Stimulated activated CD4-positive, alpha-beta T cell treated with anti-CD3 and anti-CD28 coated beads, Interleukin-2, amount 100 ng/mL, for 4 hours (primary cell): Measurements from ENCODE around the gene MSLN.

Source experiments
- DNase-seq: peaks from one replicate; pipeline ENCODE4 v3.0.0-alpha.2; 2020; ENCODE audit warnings: low read depth

The MSLN gene

GRCh38 chr16:807347-808084 lies 47.0 kb downstream of the MSLN start:
- peak; percentile 70 for DNase-seq

GRCh38 chr16:808085-808386 lies 47.5 kb downstream of the MSLN start:
- DNase-seq, result no peak

DNA sequence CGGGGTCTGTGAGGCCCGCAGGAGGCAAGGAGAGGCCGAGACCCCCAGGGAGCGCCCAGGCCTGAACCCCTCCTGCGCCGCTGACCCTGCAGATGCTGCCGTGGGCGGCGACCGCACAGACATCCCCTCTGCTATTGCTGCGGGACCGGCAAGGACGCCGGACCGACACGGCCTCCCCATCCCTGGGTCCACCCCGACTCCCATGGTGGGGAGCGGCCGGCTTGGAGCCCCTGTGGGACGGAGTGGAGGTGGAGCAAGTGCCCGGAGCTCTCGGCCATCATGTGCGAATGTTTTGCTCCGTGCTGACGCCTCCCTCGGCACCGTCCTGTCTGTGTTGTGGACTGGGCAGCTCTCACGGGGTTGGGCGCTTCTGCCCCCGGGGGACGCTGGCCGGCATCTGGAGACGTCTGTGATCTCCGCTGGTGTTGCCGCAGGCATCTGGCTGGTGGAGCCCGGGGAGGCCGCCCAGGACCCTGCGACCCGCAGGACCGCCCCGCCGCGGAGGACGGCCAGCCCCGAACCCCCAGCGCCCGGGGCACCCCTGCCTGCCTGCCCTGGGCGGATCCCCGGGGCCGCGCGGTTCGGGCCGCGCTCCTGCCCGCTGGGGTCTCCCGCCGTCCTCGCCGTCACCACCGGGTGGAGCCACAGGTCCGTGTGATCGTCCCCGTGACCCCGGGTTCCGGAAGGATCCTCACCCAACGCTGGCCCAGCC lies 52.8 kb downstream of the MSLN start:
- peak; percentile 24 for DNase-seq

DNA sequence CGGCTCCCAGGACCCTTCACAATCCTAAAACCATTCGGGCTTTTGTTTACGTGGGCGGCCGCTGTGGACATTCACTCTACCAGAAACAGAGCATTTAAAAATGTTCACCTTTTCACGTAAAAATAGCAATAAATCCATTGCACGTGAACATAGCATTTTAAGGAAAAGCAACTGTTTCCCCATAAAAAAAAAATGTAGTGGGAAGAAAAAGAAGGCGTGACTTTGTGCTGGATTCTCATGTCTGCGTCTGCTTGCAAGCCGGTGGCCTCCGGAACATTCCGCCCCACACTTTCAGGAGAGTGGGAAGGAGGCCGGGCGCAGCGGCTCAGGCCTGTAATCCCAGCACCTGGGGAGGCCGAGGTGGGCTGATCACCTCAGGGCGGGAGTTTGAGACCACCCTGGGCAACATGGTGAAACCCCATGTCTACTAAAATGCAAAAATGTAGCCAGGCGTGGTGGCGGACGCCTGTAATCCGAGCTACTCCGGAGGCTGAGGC lies 53.4 kb downstream of the MSLN start:
- DNase-seq, result no peak

- no peak for DNase-seq
These were observed 54.4 kb downstream of the MSLN start for GRCh38 chr16:814974-815373.

- no peak for DNase-seq
These were observed 55.3 kb downstream of the MSLN start for GRCh38 chr16:815861-816260.

DNA sequence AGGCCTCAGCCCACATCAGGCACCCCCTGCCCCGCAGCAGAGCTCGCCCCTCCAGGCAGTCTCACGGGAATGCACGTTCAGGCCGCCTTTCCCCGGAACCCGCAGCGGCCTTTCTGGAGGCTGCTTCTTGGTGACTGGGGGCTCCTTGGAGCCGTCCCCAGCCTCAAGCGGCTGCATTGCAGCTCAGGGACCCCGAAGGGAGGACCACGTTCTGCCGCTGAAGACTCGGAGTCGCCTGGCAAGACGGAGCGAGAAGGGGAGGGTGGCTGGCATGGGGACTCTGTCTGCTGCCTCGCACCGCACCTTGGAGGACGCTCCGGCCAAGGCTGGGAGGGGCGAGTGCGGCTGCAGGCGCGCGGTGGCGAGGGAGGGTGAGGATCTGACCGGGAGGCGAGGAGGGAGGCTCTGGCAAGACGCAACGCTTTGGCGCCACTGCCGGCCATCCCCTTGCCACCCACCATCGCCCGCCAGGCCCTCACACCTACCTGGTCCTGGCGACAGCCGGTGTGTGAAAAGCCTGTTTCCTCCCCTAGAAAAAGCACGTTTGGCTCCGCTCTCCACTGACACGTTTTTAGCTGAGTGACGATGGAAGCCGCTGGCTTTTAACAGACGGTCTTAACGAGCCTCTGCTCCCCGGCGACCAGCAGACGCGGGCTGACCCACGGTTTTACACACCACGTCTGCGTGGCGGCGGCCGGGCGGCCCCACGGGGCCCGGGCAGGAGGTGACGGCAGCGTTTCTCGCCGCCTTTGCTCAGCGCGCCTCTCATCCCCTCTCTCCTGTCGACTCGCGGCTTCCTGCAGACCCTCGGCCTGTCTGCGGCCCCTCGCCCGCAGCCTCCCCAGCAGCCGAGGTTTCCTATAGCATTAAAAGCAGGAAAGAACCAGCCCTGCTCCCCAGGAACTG lies 56.7 kb downstream of the MSLN start:
- DNase-seq, result no peak

DNA sequence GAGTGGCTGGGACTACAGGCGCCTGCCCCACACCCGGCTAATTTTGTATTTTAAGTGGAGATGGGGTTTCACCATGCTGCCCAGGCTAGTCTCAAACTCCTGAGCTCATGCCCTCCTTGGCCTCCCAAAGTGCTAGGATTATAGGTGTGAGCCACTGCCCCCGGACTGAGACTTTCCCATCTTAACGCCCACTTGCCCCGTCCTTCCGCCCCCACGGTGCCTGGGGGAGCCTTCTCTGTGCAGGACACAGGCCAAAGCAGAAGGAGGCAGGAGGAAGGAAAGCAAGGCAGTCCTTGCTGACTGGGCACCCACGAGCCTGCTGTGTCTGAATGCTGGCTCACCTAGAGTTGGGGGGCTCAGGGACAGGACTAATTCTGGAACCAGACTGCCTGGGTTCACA lies 57.6 kb downstream of the MSLN start:
- no peak for DNase-seq
